GM18858 (cell line): Measurements from ENCODE around the gene MED14.

Source experiments
- ATAC-seq: cut with Tn5 transposase; IDR thresholded peaks from one replicate; pipeline ENCODE4 v1.9.1; 2021; ENCODE audit not compliant: unreplicated experiment

Gene MED14

DNA sequence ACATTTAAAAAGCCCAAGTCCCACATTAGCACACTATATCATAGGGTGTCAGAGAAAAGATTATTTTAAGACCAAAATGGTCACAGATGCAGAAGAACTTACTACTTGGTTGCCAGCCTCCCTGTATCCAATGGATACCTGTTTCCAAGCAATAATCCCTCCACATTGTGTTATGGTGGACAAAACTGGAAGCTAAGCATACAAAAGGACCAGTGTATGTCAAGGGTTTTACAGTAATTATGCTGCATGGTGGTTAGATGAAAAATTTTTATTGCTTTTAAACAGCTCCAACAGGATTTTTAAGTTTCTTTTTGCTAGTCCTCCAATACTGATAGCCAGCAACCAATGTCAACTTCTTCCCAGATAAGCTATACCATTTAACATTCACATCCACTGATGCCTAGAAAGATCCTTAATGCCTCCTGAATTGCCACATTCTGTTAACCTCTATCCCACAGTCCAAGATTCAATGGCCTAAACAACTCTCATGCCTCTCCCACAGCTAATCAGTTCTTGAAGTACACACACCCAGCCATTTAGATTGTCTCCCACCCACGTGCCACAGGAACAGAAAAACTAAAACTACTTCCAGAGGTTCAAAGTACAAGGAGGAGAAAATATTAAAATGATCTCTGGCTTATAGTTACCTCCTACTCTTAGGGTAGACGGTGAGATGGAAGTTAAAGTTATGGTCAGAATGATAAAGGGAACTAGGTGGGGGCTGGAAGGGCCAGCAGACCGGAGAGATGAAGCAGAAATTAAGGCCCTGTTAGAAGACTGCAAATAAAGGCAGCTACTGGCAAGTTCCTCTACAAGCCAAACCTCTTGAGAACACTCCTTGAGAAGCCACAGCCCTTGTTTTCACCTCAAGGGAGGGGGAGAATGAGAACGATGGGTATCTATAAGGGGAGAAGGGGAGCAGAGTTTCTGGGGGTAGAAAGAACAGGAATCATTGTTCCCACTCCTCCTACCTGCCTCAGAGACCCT lies 5.5 kb downstream of the MED14 start:
- no peak for ATAC-seq

DNA sequence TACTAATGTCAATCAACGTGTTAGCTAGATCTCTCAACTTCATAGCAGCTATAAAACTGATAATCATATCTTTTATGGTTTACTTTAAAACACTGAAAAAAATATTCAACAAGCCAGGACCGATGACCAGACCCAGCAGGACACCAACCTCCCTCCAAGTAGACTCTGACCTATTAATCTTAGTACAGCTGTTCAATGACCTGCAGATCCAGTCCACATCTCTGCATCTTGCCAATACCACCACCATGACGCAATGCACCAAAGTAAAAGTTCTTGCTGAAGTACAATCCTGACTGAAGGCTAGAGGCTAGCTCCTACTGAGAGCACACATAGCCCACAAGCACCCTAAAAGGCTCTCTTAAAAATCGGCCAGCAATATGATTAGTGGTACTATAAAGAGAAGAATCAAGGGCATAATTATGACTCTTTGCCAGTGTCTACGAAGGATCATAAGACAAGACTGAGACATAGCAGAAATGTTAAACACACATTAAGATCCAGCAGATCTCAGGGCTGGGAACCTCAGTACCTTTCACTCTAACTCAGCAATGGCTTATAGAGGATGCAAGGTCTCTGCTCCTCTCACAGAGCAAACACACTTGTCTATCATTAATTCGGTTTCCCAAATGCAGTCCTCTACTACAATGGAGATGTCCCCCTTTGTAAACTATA lies 7.6 kb downstream of the MED14 start:
- ATAC-seq: no peak

DNA sequence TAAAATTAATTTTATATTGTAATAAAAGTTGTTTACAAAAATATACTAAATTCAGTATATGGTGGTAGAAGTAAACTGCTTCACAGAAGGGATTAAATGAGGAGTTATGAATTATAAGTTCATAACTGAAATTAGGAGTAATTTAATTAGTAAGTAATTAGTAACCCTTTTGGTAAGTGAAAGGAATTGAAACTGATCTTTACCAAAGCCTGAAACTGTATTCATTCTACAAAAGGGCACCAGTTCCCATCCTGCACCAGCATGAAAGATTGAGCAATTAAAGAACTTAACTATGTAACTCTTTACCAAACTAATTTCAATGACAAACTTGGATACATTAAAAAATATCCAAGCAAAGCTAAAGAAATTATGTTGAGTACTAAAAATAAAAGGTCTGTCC lies 8.2 kb downstream of the MED14 start:
- no peak for ATAC-seq

DNA sequence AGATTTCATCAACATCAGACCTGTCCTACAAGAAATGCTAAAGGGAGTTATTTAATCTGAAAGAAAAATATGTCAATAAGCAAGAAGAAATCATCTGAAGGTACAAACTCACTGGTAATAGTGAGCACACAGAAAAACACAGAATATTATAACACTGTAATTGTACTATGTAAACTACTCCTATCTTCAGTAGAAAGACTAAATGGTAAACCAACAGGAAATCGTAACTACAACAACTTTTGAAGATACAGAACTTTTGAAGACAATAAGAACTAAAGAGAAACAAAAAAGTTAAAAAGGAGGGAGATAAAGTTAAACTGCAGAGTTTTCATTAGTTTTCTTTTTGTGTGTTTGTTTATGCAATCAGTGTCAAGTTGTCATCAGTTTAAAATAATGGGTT lies 12.4 kb downstream of the MED14 start:
- no peak for ATAC-seq

DNA sequence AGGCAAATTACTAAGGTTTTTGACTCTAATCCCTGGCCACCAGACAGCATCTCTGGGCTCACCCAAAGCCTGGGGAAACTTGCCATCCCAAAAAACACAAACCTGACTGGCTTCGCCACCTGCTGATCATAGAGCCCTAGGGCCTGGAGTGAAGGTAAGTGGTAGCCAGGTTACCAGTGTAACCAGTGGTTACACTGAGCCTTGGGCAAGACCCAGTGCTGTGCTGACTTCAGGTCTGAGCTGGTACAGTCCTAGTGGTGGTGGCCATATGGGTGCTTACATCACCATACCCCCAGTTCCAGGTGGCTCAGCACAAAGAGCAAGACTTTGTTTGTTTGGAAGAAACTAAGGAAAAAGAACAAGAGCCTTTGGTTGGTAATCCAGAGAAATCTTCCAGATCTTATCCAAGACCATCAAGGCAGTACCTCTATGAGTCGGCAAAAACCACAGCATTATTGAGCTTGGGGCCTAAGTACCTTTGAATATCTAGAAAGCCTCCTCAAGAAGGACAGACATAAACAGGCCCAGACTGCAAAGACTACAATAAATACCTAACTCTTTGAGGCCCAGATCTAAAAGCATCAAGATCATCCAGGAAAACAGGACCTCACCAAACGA lies 13.7 kb downstream of the MED14 start:
- no peak for ATAC-seq

DNA sequence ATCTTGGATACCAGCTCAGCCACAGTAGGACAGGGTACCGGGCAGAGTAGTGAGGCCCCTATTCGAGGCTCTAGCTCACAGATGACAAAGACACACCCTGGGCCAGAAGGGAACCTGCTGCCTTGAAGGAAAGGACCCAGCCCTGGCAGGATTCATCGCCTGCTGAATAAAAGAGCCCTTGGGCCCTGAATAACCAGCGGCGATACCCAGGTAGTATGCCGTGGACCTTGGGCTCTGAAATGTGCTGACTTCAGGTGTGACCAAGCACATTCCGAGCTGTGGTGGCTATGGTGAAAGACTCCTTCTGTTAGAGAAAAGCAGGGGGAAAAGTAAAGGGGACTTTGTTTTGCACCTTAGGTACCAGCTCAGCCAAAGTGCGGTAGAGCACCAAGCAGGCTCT lies 14.6 kb downstream of the MED14 start:
- ATAC-seq: no peak

DNA sequence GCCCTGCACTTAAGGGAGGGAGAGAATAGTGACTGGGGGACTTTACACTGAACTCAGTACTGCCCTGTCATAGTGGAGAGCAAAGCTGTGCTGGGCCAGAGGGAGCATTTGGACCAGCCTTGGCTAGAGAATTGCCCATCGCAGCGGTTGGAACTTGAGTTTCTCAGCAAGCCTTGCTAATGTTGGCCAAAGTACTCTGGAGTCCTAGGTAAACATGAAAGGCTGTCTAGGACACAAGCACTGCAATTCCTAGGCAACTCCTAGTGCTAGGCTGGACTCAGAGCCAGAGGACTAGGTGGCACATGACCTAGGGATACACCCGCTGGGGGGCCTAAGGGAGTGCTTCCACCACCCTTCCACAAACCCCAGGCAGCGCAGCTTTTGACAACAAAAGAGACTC lies 15.0 kb downstream of the MED14 start:
- ATAC-seq: no peak

DNA sequence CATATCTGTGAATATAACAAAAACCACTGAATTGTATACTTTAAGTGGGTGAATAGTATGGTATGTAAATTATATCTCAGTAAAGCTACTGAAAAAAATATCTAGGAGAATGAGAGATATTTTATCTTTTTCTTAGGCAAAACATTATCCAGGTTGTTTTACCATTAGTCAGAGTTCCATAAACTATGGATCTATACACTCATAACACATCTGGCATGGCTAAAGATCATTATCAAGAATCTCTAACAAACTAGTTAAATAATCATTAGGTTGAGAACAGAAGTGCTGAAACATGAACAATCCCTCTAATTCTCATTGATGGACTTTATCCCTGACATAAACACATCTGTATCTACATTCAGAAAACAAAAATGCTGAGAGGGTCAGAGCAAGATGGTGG lies 15.6 kb downstream of the MED14 start:
- ATAC-seq: no peak

DNA sequence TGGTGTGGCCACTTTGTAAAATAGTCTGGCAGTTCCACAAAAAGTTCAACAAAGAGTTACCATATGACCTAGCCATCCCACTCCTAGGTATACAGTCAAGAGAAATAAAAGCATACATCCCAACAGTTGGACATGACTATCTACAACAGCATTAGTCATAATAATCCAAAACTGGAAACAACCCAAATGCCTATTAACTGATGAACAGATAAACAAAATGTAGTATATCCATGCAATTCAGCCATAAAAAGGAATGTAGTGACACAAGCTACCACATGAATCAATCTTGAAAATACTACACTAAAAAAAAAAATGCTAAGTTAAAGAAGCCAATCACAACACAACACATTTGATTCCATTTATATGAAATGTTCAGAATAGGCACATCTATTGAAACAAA lies 16.1 kb downstream of the MED14 start:
- no peak for ATAC-seq

DNA sequence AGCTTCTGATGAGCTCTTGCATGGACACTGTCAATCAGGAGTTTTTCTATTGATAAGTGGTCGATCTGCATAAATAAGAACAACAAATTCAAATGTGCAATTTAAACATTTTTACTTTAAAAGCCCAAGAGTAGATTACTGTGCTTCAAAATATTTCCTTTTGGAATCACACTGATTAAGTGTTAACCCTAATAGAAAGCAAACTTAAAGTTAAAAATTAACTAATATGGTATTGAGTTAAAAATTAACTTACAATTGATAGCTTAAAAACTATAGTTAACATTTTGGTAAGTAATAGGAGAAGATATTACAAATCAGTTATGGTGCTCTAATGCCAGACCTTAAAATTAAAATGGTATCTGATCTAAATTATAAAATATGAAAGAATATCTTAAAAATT lies 25.9 kb downstream of the MED14 start:
- ATAC-seq: no peak

DNA sequence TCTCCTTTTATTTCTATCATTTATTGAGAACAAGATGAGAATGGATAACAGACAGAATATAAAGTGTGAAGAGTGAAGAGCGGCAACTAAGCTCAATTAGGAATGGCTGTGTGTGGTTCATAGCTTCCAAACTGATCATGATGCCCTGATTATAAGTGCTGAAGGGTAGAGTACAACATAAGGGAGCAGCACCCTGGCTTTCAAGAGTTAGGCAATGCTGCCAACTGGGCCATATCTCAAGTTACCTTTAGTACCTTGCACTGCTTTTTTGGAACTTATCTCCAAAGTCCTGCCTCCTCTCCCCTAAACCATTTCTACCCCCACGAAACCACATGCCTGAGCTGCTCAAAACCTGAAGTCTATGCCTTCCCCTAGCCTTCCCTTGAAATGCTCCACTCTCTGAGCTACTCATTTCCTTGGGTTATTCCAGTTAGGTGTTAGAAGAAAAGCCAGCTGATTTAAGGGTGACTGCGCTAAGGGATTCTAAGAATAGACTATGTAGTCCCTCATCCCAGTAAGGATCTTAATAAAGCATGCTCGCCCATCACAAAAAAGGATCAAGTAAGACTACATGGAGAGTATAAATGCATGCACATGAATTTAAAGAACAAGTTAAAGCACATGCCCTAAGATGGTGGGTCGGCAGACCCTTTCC lies 29.6 kb downstream of the MED14 start:
- ATAC-seq: no peak

DNA sequence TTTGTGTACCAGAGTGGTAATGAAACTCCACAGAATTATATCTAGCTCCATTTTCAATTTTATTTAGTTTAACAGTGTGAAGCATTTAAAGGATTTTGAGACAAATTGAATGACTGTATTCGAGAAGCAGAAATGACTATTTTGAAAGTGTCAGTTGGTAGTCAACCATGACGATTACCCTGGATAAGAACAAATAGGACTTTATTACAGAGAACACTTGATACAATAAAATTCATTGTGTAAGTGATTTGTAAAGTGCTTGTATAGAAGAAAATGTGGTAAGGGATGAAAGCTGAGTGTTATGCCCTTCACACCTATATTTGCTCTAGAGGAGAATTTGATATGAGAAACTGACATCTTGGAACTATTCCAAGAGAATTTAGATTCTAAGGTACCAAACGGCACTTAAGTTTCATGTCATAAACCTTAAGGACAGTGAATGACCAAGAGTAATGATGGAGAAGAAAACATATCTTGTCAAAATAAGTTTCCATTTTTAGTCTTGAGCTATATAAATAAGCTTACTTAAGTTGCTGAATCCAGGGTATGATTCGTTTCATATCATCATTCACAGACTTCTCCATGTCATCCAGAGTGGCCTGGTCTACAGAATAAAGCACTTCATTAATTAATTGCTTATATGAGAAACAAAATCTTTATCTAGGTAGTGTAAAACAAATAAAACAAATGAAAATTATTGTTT lies 34.6 kb downstream of the MED14 start:
- ATAC-seq: no peak

DNA sequence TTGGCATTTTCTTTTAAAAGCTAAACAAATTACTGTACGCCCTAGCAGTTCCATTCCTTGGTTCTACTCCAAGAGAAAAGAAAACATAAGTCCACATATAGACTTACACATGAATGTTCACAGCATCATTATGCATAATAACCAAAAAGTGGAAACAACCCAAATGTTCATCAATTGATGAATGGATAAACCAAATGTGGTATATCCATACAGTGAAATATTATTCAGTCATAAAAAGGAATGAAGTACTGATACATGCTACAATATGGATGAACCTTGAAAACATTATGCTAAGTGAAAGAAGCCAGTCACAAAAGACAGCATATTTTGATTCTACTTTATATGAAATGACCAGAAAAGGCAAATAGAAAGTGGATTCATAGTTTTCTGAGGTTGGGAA lies 36.5 kb downstream of the MED14 start:
- ATAC-seq: no peak

DNA sequence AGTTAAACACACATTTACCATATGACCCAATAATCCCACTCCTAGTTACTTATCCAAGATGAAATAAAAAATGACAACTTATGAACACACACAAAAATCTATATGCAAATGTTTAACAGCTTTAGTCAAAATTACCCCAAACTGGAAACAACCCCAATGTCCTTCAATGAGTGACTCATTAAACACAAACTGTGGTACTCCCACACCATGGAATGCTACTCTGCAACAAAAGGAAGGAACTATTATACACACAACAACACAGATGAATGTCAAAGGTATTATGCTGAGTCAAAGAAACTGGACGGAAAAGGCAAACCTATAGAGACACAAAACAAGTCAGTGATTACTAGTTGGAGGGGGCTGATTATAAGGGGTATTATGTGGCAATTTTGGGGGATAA lies 40.5 kb downstream of the MED14 start:
- ATAC-seq: no peak

DNA sequence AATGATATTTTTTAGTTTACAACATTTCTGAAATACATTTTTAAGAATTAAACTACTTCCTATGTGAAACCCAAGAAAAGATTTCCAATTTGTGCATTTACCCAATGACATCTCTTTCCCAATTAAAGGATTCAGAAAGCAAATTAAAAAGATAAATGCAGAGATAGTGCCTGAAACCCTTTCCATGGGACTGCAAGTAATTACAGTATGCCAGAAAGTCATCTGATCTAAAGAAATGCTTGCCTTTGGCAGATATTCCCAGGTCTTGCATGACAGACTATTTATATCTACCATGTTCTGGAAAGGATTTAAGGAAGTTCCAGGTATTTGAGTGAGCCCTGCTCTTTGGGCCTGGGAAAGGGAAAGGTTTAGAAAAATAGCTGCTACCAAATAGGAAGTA lies 46.4 kb downstream of the MED14 start:
- ATAC-seq: no peak

DNA sequence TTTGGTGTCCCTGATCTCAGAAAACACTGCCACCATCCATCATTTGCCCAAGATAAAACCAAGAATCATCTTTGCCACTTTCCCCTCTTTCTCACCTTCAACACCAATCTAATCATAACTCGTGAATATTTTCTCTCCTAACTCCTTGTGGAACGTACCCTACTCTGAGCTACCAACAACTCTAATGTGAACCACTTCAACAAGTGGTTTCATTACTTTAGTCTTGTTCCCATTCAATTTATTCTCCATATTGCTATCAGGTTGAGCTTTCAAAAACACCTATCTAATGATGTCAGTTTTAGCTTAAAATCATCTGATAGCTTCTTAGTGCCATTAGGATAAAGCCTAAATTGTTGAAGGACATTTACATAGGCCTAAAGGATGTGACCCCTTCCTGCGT lies 48.2 kb downstream of the MED14 start:
- ATAC-seq: no peak

DNA sequence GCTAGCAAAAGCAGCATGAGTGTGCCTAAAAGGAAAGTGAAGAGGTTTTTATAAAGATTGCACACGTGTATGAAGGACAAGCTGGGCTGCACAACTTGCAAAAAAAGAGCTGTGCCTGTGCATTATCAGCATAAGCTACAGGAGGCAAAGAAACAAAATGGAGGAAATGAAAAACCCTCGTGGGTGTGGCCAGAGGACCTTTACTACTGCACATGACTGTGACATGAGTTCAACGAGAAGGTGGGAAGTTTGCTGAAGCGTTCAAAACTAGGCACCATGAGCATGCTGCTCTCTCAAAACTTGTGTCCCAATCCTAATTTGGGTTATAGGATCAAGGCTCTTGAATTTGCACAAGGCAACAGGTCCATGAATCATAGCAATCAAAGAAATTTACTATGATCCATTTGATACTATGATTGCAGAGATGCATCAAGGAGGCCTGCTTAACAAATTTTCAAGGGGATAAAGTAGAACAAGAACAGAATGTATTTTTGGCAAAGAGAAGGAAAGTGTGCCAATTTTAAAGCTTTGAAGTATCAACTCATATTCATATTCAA lies 49.9 kb downstream of the MED14 start:
- ATAC-seq: no peak

DNA sequence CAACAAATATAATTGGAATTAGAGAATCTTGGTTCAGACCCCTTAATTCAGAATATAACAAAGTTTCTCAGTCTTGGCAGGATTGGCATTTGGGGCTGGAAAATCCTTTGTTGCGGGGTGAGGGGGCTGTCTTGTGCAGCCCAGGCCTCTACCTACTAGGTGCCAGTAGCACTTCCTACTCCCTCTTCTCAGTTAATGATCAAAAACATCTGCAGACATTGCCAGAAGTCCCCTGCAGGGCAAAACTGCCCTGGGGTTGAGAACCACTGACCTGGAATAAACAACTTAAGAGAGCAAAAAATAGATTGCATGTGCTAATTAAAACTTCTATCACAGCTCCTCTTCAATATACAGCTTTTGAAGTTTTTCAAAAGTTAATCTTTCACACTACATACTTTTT lies 51.2 kb downstream of the MED14 start:
- no peak for ATAC-seq

DNA sequence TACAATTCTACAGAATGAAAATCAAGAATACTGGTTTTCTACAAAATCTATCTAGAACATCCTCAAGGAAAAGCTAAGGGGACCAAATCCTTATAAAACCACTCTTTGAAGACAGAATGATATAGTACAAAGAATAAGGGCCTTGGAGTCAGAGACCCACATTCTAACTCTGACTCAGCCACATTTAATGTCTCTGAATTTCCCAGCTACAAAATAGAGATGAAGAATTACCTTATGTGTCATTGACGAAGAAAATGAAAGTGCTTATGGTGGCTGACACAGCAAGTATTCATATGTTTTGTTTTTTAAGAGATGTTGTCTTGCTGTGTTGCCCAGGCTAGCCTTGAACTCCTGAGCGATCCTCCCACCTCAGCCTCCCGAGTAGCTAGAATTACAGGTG lies 52.1 kb downstream of the MED14 start:
- ATAC-seq: no peak

DNA sequence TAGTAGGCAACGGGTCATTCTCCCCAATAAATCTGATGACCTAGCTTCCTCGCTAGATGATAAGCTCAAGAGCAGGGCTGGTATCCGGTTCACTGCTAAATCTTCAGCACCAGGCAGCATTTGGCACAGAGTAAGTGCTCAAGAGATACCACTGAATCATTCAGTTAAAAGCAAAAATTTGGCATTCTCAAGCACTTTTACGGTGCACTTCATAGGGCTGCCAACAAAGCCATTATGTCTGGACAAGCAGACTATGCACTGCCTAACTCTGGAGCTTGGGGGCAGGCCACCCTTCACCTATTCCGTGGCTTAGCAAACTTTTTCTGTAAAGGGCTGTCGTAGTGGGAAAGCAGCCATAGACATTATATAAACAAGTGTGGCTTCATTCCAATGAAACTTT lies 64.2 kb downstream of the MED14 start:
- ATAC-seq: no peak
